ENCODE data around the gene CAPN3.

The CAPN3 gene

GRCh38 chr15:42356851-42357250 is 2.5 kb upstream of the CAPN3 start:
- H3K4me2 ChIP-seq (ENCODE audit: low read length): no peak overlapping the region
- H3K9ac ChIP-seq (ENCODE audit: low read depth, low read length): no peak overlapping the region
- H3K27me3 ChIP-seq (ENCODE audit: control insufficient read depth, insufficient read depth, low read length): no peaks in the 10 kb centered on the region
- no peak overlapping the region for H3K4me3 ChIP-seq (ENCODE audit: low read length)
- H3K9me3 ChIP-seq (replicated peaks; ENCODE audit: low read length): no peaks in the 10 kb centered on the region
- no peaks in the 10 kb centered on the region for H3K4me1 ChIP-seq (ENCODE audit: control insufficient read depth, insufficient read depth, low read length)
- H3K36me3 ChIP-seq (ENCODE audit: insufficient read depth, low read length): peaks cover 7% of the 10 kb centered on the region

- Histone ChIP-seq H3K36me3 (ENCODE audit: insufficient read depth, low read length) (peaks cover 7% of the 10 kb centered on the region), H3K4me3 (ENCODE audit: low read length) (no peak overlapping the region), H3K4me1 (ENCODE audit: control insufficient read depth, insufficient read depth, low read length) (no peaks in the 10 kb centered on the region), H3K9ac (ENCODE audit: low read depth, low read length) (no peak overlapping the region), H3K27me3 (ENCODE audit: control insufficient read depth, insufficient read depth, low read length) (no peaks in the 10 kb centered on the region), H3K9me3 (replicated peaks; ENCODE audit: low read length) (no peaks in the 10 kb centered on the region), H3K4me2 (ENCODE audit: low read length) (no peak overlapping the region)
These were observed 1.2 kb upstream of the CAPN3 start for GRCh38 chr15:42358141-42358540.

GRCh38 chr15:42359985-42360384 is 684 bp downstream of the CAPN3 start:
- Histone ChIP-seq H3K4me2 (ENCODE audit: low read length) (no peak overlapping the region), H3K9me3 (replicated peaks; ENCODE audit: low read length) (no peaks in the 10 kb centered on the region), H3K36me3 (ENCODE audit: insufficient read depth, low read length) (peaks cover 7% of the 10 kb centered on the region), H3K4me3 (ENCODE audit: low read length) (no peak overlapping the region), H3K4me1 (ENCODE audit: control insufficient read depth, insufficient read depth, low read length) (no peaks in the 10 kb centered on the region), H3K27me3 (ENCODE audit: control insufficient read depth, insufficient read depth, low read length) (no peaks in the 10 kb centered on the region), H3K9ac (ENCODE audit: low read depth, low read length) (no peak overlapping the region)

GRCh38 chr15:42360535-42361112 is 1.3 kb downstream of the CAPN3 start:
- no peaks in the 10 kb centered on the region for H3K4me1 ChIP-seq (ENCODE audit: control insufficient read depth, insufficient read depth, low read length)

GRCh38 chr15:42363487-42363886 is 4.2 kb downstream of the CAPN3 start:
- H3K4me2 ChIP-seq (ENCODE audit: low read length): no peak overlapping the region
- H3K4me3 ChIP-seq (ENCODE audit: low read length): no peak overlapping the region
- no peaks in the 10 kb centered on the region for H3K4me1 ChIP-seq (ENCODE audit: control insufficient read depth, insufficient read depth, low read length)
- no peaks in the 10 kb centered on the region for H3K36me3 ChIP-seq (ENCODE audit: insufficient read depth, low read length)
- no peak overlapping the region for H3K9ac ChIP-seq (ENCODE audit: low read depth, low read length)
- H3K27me3 ChIP-seq (ENCODE audit: control insufficient read depth, insufficient read depth, low read length): no peaks in the 10 kb centered on the region
- H3K9me3 ChIP-seq (replicated peaks; ENCODE audit: low read length): no peaks in the 10 kb centered on the region

More at GRCh38 chr15:42360535-42361112, 1.3 kb downstream of the CAPN3 start:
- H3K27me3 ChIP-seq (ENCODE audit: control insufficient read depth, insufficient read depth, low read length): no peaks in the 10 kb centered on the region
- no peak overlapping the region for H3K4me2 ChIP-seq (ENCODE audit: low read length)
- no peak overlapping the region for H3K4me3 ChIP-seq (ENCODE audit: low read length)
- no peaks in the 10 kb centered on the region for H3K9me3 ChIP-seq (replicated peaks; ENCODE audit: low read length)
- H3K9ac ChIP-seq (ENCODE audit: low read depth, low read length): no peak overlapping the region
- peaks cover 7% of the 10 kb centered on the region for H3K36me3 ChIP-seq (ENCODE audit: insufficient read depth, low read length)

- Histone ChIP-seq H3K9ac (ENCODE audit: low read depth, low read length) (no peak overlapping the region), H3K4me3 (ENCODE audit: low read length) (no peak overlapping the region), H3K9me3 (replicated peaks; ENCODE audit: low read length) (no peaks in the 10 kb centered on the region), H3K4me2 (ENCODE audit: low read length) (no peak overlapping the region), H3K27me3 (ENCODE audit: control insufficient read depth, insufficient read depth, low read length) (no peaks in the 10 kb centered on the region), H3K4me1 (ENCODE audit: control insufficient read depth, insufficient read depth, low read length) (no peaks in the 10 kb centered on the region), H3K36me3 (ENCODE audit: insufficient read depth, low read length) (no peaks in the 10 kb centered on the region)
These were observed 4.6 kb downstream of the CAPN3 start for GRCh38 chr15:42363942-42364341.

GRCh38 chr15:42364529-42364928 is 5.2 kb downstream of the CAPN3 start:
- H3K9me3 ChIP-seq (replicated peaks; ENCODE audit: low read length): no peaks in the 10 kb centered on the region
- H3K4me3 ChIP-seq (ENCODE audit: low read length): no peak overlapping the region
- no peak overlapping the region for H3K4me2 ChIP-seq (ENCODE audit: low read length)
- H3K36me3 ChIP-seq (ENCODE audit: insufficient read depth, low read length): no peaks in the 10 kb centered on the region
- no peaks in the 10 kb centered on the region for H3K27me3 ChIP-seq (ENCODE audit: control insufficient read depth, insufficient read depth, low read length)
- no peaks in the 10 kb centered on the region for H3K4me1 ChIP-seq (ENCODE audit: control insufficient read depth, insufficient read depth, low read length)
- no peak overlapping the region for H3K9ac ChIP-seq (ENCODE audit: low read depth, low read length)

GRCh38 chr15:42365921-42366550 is 6.7 kb downstream of the CAPN3 start:
- Histone ChIP-seq H3K4me2 (ENCODE audit: low read length) (no peak overlapping the region), H3K4me3 (ENCODE audit: low read length) (no peak overlapping the region), H3K36me3 (ENCODE audit: insufficient read depth, low read length) (no peaks in the 10 kb centered on the region), H3K9ac (ENCODE audit: low read depth, low read length) (no peak overlapping the region), H3K27me3 (ENCODE audit: control insufficient read depth, insufficient read depth, low read length) (no peaks in the 10 kb centered on the region), H3K9me3 (replicated peaks; ENCODE audit: low read length) (no peaks in the 10 kb centered on the region), H3K4me1 (ENCODE audit: control insufficient read depth, insufficient read depth, low read length) (no peaks in the 10 kb centered on the region)

GRCh38 chr15:42367041-42367440 is 7.7 kb downstream of the CAPN3 start:
- Histone ChIP-seq H3K4me2 (ENCODE audit: low read length) (no peak overlapping the region), H3K27me3 (ENCODE audit: control insufficient read depth, insufficient read depth, low read length) (no peaks in the 10 kb centered on the region), H3K36me3 (ENCODE audit: insufficient read depth, low read length) (no peaks in the 10 kb centered on the region), H3K4me3 (ENCODE audit: low read length) (no peak overlapping the region), H3K4me1 (ENCODE audit: control insufficient read depth, insufficient read depth, low read length) (no peaks in the 10 kb centered on the region), H3K9me3 (replicated peaks; ENCODE audit: low read length) (no peaks in the 10 kb centered on the region), H3K9ac (ENCODE audit: low read depth, low read length) (no peak overlapping the region)

GRCh38 chr15:42368096-42368495 is 8.8 kb downstream of the CAPN3 start:
- Histone ChIP-seq H3K4me3 (ENCODE audit: low read length) (no peak overlapping the region), H3K9me3 (replicated peaks; ENCODE audit: low read length) (no peaks in the 10 kb centered on the region), H3K9ac (ENCODE audit: low read depth, low read length) (no peak overlapping the region), H3K36me3 (ENCODE audit: insufficient read depth, low read length) (no peaks in the 10 kb centered on the region), H3K4me1 (ENCODE audit: control insufficient read depth, insufficient read depth, low read length) (no peaks in the 10 kb centered on the region), H3K4me2 (ENCODE audit: low read length) (no peak overlapping the region), H3K27me3 (ENCODE audit: control insufficient read depth, insufficient read depth, low read length) (no peaks in the 10 kb centered on the region)

GRCh38 chr15:42371096-42371495 is 11.8 kb downstream of the CAPN3 start:
- no peaks in the 10 kb centered on the region for H3K4me1 ChIP-seq (ENCODE audit: control insufficient read depth, insufficient read depth, low read length)
- H3K9ac ChIP-seq (ENCODE audit: low read depth, low read length): no peak overlapping the region
- no peaks in the 10 kb centered on the region for H3K9me3 ChIP-seq (replicated peaks; ENCODE audit: low read length)
- H3K4me3 ChIP-seq (ENCODE audit: low read length): no peak overlapping the region
- no peak overlapping the region for H3K4me2 ChIP-seq (ENCODE audit: low read length)
- H3K27me3 ChIP-seq (ENCODE audit: control insufficient read depth, insufficient read depth, low read length): no peaks in the 10 kb centered on the region
- no peaks in the 10 kb centered on the region for H3K36me3 ChIP-seq (ENCODE audit: insufficient read depth, low read length)

GRCh38 chr15:42373274-42373673 is 14.0 kb downstream of the CAPN3 start:
- Histone ChIP-seq H3K36me3 (ENCODE audit: insufficient read depth, low read length) (no peaks in the 10 kb centered on the region), H3K9me3 (replicated peaks; ENCODE audit: low read length) (no peaks in the 10 kb centered on the region), H3K9ac (ENCODE audit: low read depth, low read length) (no peak overlapping the region), H3K4me1 (ENCODE audit: control insufficient read depth, insufficient read depth, low read length) (no peaks in the 10 kb centered on the region), H3K4me2 (ENCODE audit: low read length) (no peak overlapping the region), H3K4me3 (ENCODE audit: low read length) (no peak overlapping the region), H3K27me3 (ENCODE audit: control insufficient read depth, insufficient read depth, low read length) (no peaks in the 10 kb centered on the region)
